Measurements from ENCODE around the gene SLAMF7.
"Not testable (repeated sequence)": the region's sequence is repeated elsewhere in the genome, so short reads cannot be mapped to it uniquely, and the experiment has no call there.

The SLAMF7 gene

DNA sequence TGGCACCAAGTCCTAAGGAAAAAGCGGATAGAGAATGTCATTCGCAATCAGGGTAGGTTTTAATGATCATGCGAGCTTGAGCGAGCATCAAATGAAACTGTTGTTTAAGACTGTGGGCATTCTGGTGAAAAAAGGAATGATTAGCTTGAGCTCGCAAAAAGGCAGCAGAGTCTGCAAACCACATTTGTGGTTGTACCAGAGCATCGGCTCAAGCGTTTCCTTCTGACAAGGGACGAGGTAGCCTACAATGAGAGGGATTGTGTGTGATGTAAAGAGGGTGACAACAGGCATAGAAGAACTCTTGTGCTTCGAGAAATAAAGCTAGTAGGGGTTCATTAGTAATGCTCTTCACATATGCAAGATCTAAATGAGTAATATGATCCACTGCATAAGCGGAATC lies 16.3 kb upstream of the SLAMF7 start:
- H3K27me3 ChIP-seq (ENCODE audit: low read depth, low read length), result no peaks in the 10 kb centered on the region
- H3K9me3 ChIP-seq (ENCODE audit: control insufficient read depth in 1 of 2, low read length in 2 of 2), result no peaks in the 10 kb centered on the region
- no peak overlapping the region for H3K27ac ChIP-seq (ENCODE audit: low read length)
- no peaks in the 10 kb centered on the region for H3K36me3 ChIP-seq (ENCODE audit: control insufficient read depth in 1 of 2, insufficient read depth in 2 of 2, low read length in 2 of 2)
- no peak overlapping the region for H3K4me3 ChIP-seq (ENCODE audit: low read depth in 1 of 2, low read length in 2 of 2)
- H3K4me1 ChIP-seq (ENCODE audit: control insufficient read depth in 1 of 2, insufficient read depth in 2 of 2, low read length in 2 of 2), result no peaks in the 10 kb centered on the region

DNA sequence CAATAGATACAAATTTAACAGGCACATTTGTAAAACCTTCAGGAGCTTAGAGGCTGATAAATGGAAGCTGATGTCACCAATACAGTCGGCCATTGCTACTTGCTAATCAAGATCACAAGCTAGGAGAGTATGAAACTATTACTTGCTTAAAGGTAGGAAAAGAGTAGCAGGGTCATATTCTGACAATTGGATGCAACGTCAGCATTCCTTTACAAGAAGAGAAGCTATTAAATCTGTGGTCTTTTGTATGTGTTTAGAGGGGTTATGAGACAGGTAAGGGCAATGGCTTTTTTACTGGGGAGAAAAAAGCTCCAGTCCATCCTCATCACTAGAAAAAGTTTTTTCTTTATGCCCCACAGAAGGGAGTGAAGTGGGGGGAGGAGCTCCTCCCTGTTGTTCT lies 15.7 kb upstream of the SLAMF7 start:
- H3K4me3 ChIP-seq (ENCODE audit: low read depth in 1 of 2, low read length in 2 of 2), result no peak overlapping the region
- H3K36me3 ChIP-seq (ENCODE audit: control insufficient read depth in 1 of 2, insufficient read depth in 2 of 2, low read length in 2 of 2), result no peaks in the 10 kb centered on the region
- no peaks in the 10 kb centered on the region for H3K9me3 ChIP-seq (ENCODE audit: control insufficient read depth in 1 of 2, low read length in 2 of 2)
- H3K27me3 ChIP-seq (ENCODE audit: low read depth, low read length), result no peaks in the 10 kb centered on the region
- no peaks in the 10 kb centered on the region for H3K4me1 ChIP-seq (ENCODE audit: control insufficient read depth in 1 of 2, insufficient read depth in 2 of 2, low read length in 2 of 2)
- H3K27ac ChIP-seq (ENCODE audit: low read length), result no peak overlapping the region

DNA sequence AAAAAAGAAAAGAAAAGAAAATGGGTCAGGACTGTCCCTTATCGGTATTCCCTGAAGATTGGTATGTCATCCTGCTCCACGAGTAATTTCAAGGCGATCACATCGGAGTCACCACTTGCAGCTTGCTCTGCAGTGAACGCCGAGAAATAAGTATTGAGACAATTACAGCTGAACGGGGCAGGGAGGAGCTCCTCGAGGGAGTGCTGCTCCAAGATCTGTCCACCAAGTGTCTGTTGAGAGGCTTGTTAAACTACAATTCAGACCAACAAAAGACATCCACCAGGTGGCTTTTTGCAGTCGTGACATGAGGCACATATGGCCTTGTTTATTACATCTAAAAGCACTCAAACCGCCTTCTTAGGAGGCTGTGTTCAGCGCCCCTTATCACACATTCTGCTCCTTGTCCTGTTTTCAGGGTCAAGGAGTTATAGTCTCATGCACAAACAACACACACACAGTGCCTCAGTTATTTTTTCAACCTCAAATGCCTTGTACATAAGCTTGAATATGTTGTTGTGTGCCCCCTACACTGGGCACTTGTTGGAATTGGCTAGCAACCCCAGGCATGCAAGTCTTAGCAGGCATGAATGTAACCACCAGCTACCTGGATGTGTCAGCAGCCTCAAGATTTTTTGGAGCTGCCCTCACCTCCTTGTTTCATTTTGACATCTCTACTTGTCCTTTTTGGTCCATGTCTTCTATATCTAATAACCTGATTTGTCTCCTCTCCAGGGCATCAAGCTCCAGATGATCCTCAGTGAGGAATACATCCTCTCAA lies 14.4 kb upstream of the SLAMF7 start:
- Histone ChIP-seq H3K27me3 (ENCODE audit: low read depth, low read length) (no peaks in the 10 kb centered on the region), H3K9me3 (ENCODE audit: control insufficient read depth in 1 of 2, low read length in 2 of 2) (no peaks in the 10 kb centered on the region), H3K36me3 (ENCODE audit: control insufficient read depth in 1 of 2, insufficient read depth in 2 of 2, low read length in 2 of 2) (no peaks in the 10 kb centered on the region), H3K4me3 (ENCODE audit: low read depth in 1 of 2, low read length in 2 of 2) (no peak overlapping the region), H3K4me1 (ENCODE audit: control insufficient read depth in 1 of 2, insufficient read depth in 2 of 2, low read length in 2 of 2) (no peaks in the 10 kb centered on the region), H3K27ac (ENCODE audit: low read length) (no peak overlapping the region)

GRCh38 chr1:160726114-160726497 lies 12.9 kb upstream of the SLAMF7 start:
- no peak overlapping the region for H3K4me3 ChIP-seq (ENCODE audit: low read depth in 1 of 2, low read length in 2 of 2)
- H3K27ac ChIP-seq (ENCODE audit: low read length), result no peak overlapping the region
- H3K27me3 ChIP-seq (ENCODE audit: low read depth, low read length), result no peaks in the 10 kb centered on the region
- no peaks in the 10 kb centered on the region for H3K9me3 ChIP-seq (ENCODE audit: control insufficient read depth in 1 of 2, low read length in 2 of 2)
- no peaks in the 10 kb centered on the region for H3K4me1 ChIP-seq (ENCODE audit: control insufficient read depth in 1 of 2, insufficient read depth in 2 of 2, low read length in 2 of 2)
- H3K36me3 ChIP-seq (ENCODE audit: control insufficient read depth in 1 of 2, insufficient read depth in 2 of 2, low read length in 2 of 2), result no peaks in the 10 kb centered on the region

GRCh38 chr1:160726498-160727315 lies 12.3 kb upstream of the SLAMF7 start:
- peak overlapping the region; percentile 61 for H3K27ac ChIP-seq (ENCODE audit: low read length)
- no peaks in the 10 kb centered on the region for H3K4me1 ChIP-seq (ENCODE audit: control insufficient read depth in 1 of 2, insufficient read depth in 2 of 2, low read length in 2 of 2)
- no peaks in the 10 kb centered on the region for H3K9me3 ChIP-seq (ENCODE audit: control insufficient read depth in 1 of 2, low read length in 2 of 2)
- H3K27me3 ChIP-seq (ENCODE audit: low read depth, low read length), result no peaks in the 10 kb centered on the region
- no peak overlapping the region for H3K4me3 ChIP-seq (ENCODE audit: low read depth in 1 of 2, low read length in 2 of 2)
- no peaks in the 10 kb centered on the region for H3K36me3 ChIP-seq (ENCODE audit: control insufficient read depth in 1 of 2, insufficient read depth in 2 of 2, low read length in 2 of 2)

DNA sequence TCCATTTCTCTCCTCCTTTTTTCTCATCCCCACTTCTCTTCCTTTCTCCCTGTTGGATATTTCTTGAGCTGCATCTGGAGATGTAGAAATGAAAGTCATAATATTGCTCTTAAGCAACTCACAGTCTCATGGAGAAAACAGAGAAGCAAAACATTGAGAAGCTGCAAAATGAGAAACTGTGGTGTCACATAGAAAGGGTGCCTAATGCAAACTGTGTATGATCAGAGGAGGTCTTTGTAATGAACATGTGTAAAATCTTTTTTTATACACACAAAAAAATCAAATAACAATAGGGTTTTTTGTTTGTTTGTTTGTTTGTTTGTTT lies 11.8 kb upstream of the SLAMF7 start:
- no peaks in the 10 kb centered on the region for H3K36me3 ChIP-seq (ENCODE audit: control insufficient read depth in 1 of 2, insufficient read depth in 2 of 2, low read length in 2 of 2)
- no peaks in the 10 kb centered on the region for H3K9me3 ChIP-seq (ENCODE audit: control insufficient read depth in 1 of 2, low read length in 2 of 2)
- no peaks in the 10 kb centered on the region for H3K27me3 ChIP-seq (ENCODE audit: low read depth, low read length)
- H3K4me1 ChIP-seq (ENCODE audit: control insufficient read depth in 1 of 2, insufficient read depth in 2 of 2, low read length in 2 of 2), result no peaks in the 10 kb centered on the region
- H3K27ac ChIP-seq (ENCODE audit: low read length), result no peak overlapping the region
- H3K4me3 ChIP-seq (ENCODE audit: low read depth in 1 of 2, low read length in 2 of 2), result no peak overlapping the region

DNA sequence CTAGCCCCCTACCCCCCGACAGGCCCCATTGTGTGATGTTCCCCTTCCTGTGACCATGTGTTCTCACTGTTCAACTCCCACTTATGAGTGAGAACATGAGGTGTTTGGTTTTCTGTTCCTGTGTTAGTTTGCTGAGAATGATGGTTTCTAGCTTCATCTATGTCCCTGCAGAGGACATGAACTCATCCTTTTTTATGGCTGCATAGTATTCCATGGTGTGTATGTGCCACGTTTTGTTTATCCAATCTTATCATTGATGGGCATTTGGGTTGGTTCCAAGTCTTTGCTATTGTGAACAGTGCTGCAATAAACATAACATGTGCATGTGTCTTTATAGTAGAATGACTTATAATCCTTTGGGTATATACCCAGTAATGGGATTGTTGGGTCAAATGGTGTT lies 7.5 kb upstream of the SLAMF7 start:
- not testable (repeated sequence) for H3K4me3 ChIP-seq (ENCODE audit: low read depth in 1 of 2, low read length in 2 of 2); H3K4me1 ChIP-seq (ENCODE audit: control insufficient read depth in 1 of 2, insufficient read depth in 2 of 2, low read length in 2 of 2); H3K27me3 ChIP-seq (ENCODE audit: low read depth, low read length); H3K36me3 ChIP-seq (ENCODE audit: control insufficient read depth in 1 of 2, insufficient read depth in 2 of 2, low read length in 2 of 2); H3K27ac ChIP-seq (ENCODE audit: low read length); H3K9me3 ChIP-seq (ENCODE audit: control insufficient read depth in 1 of 2, low read length in 2 of 2)

- Histone ChIP-seq H3K9me3 (ENCODE audit: control insufficient read depth in 1 of 2, low read length in 2 of 2) (no peaks in the 10 kb centered on the region), H3K4me3 (ENCODE audit: low read depth in 1 of 2, low read length in 2 of 2) (no peak overlapping the region), H3K27me3 (ENCODE audit: low read depth, low read length) (no peaks in the 10 kb centered on the region), H3K4me1 (ENCODE audit: control insufficient read depth in 1 of 2, insufficient read depth in 2 of 2, low read length in 2 of 2) (no peaks in the 10 kb centered on the region), H3K27ac (ENCODE audit: low read length) (no peak overlapping the region), H3K36me3 (ENCODE audit: control insufficient read depth in 1 of 2, insufficient read depth in 2 of 2, low read length in 2 of 2) (no peaks in the 10 kb centered on the region)
These were observed 7.1 kb upstream of the SLAMF7 start for GRCh38 chr1:160731990-160732389.

GRCh38 chr1:160733898-160734297 lies 5.1 kb upstream of the SLAMF7 start:
- Histone ChIP-seq H3K9me3 (ENCODE audit: control insufficient read depth in 1 of 2, low read length in 2 of 2) (no peaks in the 10 kb centered on the region), H3K4me1 (ENCODE audit: control insufficient read depth in 1 of 2, insufficient read depth in 2 of 2, low read length in 2 of 2) (no peaks in the 10 kb centered on the region), H3K4me3 (ENCODE audit: low read depth in 1 of 2, low read length in 2 of 2) (no peak overlapping the region), H3K27ac (ENCODE audit: low read length) (no peak overlapping the region), H3K36me3 (ENCODE audit: control insufficient read depth in 1 of 2, insufficient read depth in 2 of 2, low read length in 2 of 2) (no peaks in the 10 kb centered on the region), H3K27me3 (ENCODE audit: low read depth, low read length) (no peaks in the 10 kb centered on the region)

DNA sequence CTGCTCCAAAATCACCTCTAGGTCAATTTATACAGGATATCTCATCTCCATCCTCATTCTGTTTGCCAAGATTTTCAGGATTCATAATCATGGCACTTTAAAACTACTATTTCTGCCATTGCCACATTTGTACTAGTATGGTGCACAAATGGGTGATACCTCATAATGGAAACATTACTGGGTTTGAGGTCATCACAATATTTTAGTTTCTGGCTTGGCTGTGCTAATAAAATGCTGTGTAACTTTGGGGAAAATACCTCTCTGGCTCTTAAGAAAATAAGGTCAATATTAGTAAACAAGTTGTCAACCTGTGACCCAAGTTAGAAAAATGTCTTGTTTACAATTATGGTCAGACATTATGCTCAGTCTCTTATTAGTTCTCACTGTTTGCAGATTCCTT lies 4.7 kb upstream of the SLAMF7 start:
- Histone ChIP-seq H3K9me3 (ENCODE audit: control insufficient read depth in 1 of 2, low read length in 2 of 2) (no peaks in the 10 kb centered on the region), H3K36me3 (ENCODE audit: control insufficient read depth in 1 of 2, insufficient read depth in 2 of 2, low read length in 2 of 2) (no peaks in the 10 kb centered on the region), H3K4me3 (ENCODE audit: low read depth in 1 of 2, low read length in 2 of 2) (no peak overlapping the region), H3K27me3 (ENCODE audit: low read depth, low read length) (no peaks in the 10 kb centered on the region), H3K27ac (ENCODE audit: low read length) (no peak overlapping the region), H3K4me1 (ENCODE audit: control insufficient read depth in 1 of 2, insufficient read depth in 2 of 2, low read length in 2 of 2) (no peaks in the 10 kb centered on the region)

DNA sequence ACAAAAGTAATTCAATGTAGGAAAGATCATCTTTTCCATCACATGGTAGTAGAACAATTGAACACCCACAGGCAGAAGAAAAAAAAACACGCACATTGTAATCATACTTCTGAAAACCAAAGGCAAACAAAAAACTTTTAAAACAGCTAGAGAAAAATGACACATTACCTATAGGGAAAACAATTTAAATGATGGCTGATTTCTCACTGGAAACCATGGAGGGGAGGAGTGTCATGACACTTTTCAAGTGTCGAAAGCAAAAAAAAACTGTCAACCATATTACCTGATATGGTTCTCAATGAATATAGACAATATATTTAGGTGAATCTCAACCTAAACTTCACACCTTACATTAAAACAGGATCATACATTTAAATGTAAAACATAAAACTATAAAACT lies 776 bp upstream of the SLAMF7 start:
- H3K9me3 ChIP-seq (ENCODE audit: control insufficient read depth in 1 of 2, low read length in 2 of 2), result no peaks in the 10 kb centered on the region
- H3K4me1 ChIP-seq (ENCODE audit: control insufficient read depth in 1 of 2, insufficient read depth in 2 of 2, low read length in 2 of 2), result no peaks in the 10 kb centered on the region
- no peaks in the 10 kb centered on the region for H3K27me3 ChIP-seq (ENCODE audit: low read depth, low read length)
- no peak overlapping the region for H3K27ac ChIP-seq (ENCODE audit: low read length)
- H3K4me3 ChIP-seq (ENCODE audit: low read depth in 1 of 2, low read length in 2 of 2), result no peak overlapping the region
- no peaks in the 10 kb centered on the region for H3K36me3 ChIP-seq (ENCODE audit: control insufficient read depth in 1 of 2, insufficient read depth in 2 of 2, low read length in 2 of 2)

All from muscle layer of duodenum (tissue), 2 donors.